GM18499 (cell line): Measurements from ENCODE around the gene DNAH17.

ENCODE experiments used
- ATAC-seq: cut with Tn5 transposase; IDR thresholded peaks from one replicate; pipeline ENCODE4 v1.9.1; 2021; ENCODE audit warnings: moderate number of reproducible peaks; ENCODE audit not compliant: insufficient read depth, unreplicated experiment

Gene DNAH17

DNA sequence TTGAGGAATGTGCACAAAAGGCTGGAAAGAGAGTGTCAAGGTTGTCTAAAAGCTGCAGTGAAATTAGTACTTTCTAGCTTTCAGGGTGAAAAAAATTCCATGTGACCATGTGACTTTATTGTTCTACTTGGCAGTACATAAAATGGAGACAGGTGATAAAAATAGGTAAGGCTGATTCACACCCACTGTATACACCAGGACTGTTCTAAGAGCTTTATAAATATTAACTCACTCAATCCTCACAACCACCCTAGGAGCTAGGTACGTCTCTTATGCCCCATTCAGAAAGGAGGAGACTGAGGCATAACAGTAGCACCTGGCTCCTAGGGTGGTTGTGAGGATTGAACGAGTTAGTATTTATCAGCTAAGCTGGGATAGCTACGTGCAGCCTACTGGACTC lies 28.2 kb upstream of the DNAH17 start:
- ATAC-seq = no peak

DNA sequence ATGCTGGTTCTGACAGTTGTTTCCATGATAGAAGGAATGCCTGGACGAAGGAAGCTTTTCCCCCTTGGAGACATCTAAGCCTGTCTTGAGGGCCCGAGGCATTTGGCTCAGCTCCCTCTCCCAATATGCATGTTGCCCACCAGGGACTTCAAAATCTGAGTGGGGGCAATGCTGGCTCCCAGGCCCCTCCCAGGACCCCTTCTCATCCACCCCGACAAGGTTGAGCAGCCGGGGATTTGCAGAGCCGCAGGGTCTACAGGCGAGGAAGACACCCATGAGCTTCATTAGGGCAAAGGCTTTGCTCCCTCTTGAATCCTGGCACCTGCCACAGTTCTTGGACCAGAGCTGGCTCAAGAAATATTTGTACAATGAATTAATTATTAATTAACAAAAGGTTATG lies 25.1 kb upstream of the DNAH17 start:
- no peak for ATAC-seq

DNA sequence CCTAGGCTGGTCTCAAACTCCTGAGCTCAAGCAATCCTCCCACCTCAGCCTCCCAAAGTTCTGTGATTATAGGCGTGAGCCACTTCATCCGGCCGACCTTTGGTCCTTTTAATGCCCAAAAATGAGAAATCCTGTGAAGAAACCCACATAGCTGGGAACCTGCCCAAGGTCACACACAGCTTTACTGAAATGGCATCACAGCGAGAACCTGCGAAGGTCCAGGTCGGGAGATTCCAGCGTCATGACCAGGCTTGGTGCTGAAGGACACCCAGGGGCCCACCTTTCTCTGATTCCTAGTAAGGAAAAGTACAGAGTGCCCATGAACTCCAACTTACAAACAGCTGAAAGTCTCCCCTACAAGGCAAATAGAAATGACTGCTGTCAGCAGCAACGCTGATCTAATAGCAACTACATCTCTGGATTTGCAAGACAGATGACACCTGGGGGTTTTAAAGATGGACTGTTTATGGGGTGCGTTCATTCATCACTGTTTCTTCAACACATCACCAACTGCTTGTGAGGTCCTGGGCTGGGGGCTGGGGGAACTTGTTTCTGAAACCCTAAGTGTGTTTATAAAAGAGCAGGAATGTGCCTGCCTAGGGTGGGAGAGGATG lies 24.5 kb upstream of the DNAH17 start:
- no peak for ATAC-seq

GRCh38 chr17:78600181-78600721 lies 23.1 kb upstream of the DNAH17 start:
- ATAC-seq = no peak

DNA sequence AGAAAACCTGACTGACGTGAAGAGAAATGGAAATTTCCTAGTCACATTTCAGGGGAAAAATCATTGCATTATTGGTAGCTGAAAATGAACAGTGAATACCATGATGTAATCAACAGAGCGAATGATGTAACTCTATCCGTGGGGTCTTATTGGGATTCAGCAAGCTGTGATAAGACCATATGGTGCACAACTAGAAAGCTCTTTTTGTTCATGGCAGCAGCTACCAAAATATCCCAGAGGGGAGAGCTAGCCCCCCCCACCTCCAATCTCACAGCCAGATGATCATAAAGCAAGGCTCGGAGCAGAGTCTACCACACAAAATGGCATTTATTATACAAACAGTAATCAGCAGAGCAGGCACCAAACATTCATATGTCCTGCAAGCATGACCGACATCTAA lies 22.2 kb upstream of the DNAH17 start:
- no peak for ATAC-seq

GRCh38 chr17:78598013-78598471 lies 20.8 kb upstream of the DNAH17 start:
- ATAC-seq = no peak

- no peak for ATAC-seq
Measured at GRCh38 chr17:78596871-78597764, 19.9 kb upstream of the DNAH17 start.

DNA sequence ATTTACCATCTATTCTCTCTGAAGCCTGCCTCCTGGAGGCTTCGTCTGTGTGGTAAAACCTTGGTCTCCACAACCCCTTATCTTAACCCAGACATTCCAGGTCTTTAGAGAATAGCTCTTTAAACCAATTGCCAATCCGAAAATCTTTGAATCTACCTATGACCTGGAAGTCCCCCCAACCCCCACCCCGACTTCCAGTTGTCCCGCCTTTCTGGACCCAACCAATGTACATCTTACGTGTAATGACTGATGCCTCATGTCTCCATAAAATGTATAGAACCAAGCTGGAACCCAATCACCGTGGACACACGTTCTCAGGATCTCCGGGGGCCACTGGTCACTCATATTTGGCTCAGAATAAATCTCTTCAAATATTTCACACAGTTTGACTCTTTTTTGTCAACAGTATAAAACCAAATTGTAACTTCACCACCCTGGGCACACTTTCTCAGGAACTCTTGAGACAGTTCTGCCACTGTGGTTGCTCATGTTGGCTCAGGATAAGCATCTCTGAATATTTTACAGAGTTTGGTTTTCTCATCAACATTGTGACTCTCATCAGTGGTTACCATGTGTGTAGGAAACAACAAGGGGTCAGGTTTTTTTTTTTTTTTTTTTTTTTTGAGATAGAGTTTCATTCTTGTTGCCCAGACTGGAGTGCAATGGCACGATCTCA lies 18.1 kb upstream of the DNAH17 start:
- ATAC-seq = no peak

DNA sequence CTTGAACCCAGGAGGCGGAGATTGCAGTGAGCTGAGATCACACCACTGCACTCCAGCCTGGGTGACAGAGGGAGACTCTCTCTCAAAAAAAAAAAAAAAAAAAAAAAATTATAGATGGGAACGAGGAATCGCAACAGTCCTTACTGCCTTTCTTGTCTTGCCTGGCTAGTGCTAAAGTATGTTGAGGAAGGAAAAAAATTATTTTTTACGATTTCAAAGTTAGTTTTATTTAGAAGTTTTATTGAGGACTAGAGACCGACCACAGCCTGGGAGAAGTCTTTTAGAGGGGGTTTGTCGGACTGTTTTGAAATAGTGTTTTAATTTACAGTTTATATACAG lies 15.8 kb upstream of the DNAH17 start:
- ATAC-seq = no peak

DNA sequence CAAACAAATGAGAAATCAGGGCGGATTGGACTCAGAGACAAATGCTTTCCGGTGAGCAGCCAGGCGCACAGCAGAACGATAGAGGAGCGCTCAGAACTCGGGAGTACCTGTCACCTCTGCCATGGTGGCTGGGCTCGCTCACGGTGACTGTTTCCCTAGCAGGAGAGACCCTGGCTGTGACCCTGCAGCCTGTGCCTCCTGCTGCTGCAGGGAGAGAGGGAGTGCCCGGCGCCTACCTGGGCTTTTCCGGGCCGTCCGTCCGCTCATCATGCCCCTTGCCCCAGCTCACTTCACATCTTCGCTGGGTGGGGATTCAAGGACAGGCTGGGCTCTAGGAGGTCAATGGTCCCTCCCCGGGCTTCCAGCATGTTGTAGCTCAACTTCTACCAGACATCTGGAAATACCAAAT lies 14.1 kb upstream of the DNAH17 start:
- no peak for ATAC-seq

GRCh38 chr17:78589885-78590284 lies 12.7 kb upstream of the DNAH17 start:
- no peak for ATAC-seq

DNA sequence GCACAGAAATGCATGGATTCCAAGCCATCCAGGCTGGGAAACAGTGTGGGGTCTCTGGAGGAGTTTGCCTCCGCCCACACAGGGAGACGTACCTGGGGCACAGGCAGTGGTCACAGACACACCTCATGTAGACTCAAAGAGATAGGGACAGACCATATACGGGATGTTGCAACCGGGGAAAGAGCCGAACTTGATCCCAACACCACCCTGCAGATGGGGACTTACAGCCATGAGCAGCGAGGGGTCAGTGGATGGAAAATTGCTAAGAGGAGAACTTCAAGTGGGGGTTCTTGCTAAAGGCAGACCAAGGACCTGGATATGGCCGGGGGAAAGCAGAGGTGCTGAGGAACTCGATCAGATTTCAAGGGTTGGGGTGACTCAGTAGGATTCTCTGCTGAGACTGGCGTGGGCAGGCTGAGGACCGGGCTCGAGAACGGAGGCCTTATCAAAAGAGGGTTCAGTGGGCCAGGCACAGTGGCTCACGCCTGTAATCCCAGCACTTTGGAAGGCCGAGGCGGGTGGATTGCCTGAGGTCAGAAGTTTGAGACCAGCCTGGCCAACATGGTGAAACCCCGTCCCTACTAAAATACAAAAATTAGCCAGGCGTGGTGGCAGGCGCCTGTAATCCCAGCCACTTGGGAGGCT lies 12.0 kb upstream of the DNAH17 start:
- no peak for ATAC-seq

DNA sequence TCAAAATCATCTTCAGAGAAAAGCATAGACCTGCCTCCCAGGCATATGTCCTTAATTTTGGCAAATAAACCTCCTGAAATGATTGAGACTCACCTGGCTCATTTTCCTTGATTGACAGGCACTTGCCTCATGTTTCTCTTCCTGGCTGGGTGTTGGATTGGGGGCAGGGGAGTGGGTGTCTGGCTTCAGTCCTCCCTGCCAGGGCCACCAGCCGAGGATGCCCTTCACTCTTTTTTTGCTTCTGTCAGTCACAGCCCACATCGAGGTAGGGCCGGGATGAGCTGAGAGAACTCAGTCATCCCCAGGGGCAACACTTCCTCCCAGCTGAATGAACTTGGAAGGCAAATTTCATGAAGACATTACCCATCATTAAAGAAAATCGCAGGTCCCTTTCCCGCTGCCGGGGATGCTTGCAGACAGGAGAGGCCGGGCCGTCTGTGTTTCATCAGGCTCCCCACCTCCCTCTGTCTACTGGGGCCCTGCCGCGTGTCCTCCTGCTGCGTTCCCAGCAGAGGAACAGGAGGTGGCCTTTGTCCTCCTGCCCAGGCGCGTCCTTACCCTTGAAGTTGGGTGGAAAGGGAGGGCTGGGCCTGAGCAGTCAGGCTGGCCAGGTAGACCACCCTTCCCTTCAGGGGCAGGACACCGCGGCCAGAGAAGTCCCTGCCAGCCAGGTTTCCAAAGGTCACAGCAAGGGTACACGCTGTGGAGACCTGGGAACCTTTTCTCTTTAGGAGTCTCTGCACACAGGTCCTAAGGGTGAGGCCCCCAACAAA lies 11.2 kb upstream of the DNAH17 start:
- ATAC-seq = no peak

DNA sequence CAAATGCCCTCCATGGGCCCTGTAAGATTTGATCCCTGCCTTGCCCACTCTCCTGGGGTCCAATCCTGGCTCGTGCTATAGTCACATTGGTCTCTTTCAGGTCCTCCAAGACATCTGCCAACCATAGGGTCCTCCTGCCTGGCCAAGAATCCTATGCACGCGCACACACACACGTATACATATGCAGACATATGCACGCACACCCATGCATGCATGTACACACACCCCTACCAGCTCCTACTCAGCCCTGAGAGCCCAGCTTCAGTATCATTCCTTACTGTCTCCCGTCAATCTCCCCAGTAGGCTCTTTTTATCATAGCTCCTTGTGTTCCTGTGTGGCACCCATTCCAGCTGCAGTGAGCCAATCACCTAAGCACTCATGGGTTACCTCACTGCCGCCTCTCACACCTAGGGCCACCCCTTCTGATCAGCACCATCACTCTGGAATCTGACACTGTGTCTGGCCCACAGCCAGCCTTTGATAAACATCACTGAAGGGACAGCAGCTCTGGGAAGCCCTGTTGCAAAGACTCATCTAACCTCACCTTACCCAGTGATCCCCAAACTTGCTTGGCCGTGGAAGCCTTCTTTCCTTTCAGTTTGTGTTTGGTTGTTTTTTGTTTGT lies 7.9 kb upstream of the DNAH17 start:
- ATAC-seq = no peak

- no peak for ATAC-seq
Measured at GRCh38 chr17:78583091-78583490, 5.9 kb upstream of the DNAH17 start.

GRCh38 chr17:78581304-78581703 lies 4.1 kb upstream of the DNAH17 start:
- no peak for ATAC-seq

DNA sequence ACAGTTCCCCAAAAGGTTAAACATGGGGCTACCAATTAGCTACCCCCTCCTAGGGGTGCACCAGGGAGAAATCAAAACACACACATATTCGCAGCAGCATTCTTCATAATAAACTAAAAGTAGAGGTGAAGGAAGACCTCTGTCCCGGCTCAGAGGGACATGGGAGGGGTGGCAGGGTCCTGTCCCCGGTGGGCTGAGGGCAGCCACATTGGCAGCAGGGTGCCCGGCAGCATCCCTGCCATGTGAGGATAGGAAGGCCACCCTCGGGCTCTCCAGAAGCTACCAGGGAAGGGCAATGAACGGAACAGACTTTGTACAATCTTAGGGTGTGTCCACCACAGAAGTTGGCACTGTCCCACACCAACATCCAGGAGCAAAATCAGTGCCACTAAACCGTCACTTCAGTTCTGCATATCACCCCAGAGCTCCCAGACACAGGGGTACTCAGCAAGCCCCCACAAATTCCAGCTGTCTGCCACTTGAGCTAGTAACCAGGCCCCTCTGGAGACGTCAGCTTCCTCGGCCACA lies 3.1 kb upstream of the DNAH17 start:
- no peak for ATAC-seq

GRCh38 chr17:78576389-78577112 lies 645 bp downstream of the DNAH17 start:
- ATAC-seq = no peak

GRCh38 chr17:78575899-78576298 lies 1.3 kb downstream of the DNAH17 start:
- ATAC-seq = no peak
